ENCODE measurements around the gene CDK5RAP2.
"Not testable (repeated sequence)": the region's sequence is repeated elsewhere in the genome, so short reads cannot be mapped to it uniquely, and the experiment has no call there.

Gene CDK5RAP2

GRCh38 chr9:120580051-120580896 lies at the start of gene CDK5RAP2:
TSS of gene CDK5RAP2 (minus strand) at chr9:120580167. CDS start at chr9:120579978, 189 bp downstream.
- DNase-seq, result peak; percentile 96

- DNase-seq, result not testable (repeated sequence)
These were observed 49.0 kb upstream of the CDK5RAP2 start for GRCh38 chr9:120628925-120629497.

GRCh38 chr9:120628207-120628924 lies 48.4 kb upstream of the CDK5RAP2 start:
- DNase-seq, result no peak

GRCh38 chr9:120627073-120627472 lies 47.1 kb upstream of the CDK5RAP2 start:
- no peak for DNase-seq

GRCh38 chr9:120626512-120626911 lies 46.5 kb upstream of the CDK5RAP2 start:
- DNase-seq, result no peak

- no peak for DNase-seq
These were observed 45.3 kb upstream of the CDK5RAP2 start for GRCh38 chr9:120625222-120625621.

DNA sequence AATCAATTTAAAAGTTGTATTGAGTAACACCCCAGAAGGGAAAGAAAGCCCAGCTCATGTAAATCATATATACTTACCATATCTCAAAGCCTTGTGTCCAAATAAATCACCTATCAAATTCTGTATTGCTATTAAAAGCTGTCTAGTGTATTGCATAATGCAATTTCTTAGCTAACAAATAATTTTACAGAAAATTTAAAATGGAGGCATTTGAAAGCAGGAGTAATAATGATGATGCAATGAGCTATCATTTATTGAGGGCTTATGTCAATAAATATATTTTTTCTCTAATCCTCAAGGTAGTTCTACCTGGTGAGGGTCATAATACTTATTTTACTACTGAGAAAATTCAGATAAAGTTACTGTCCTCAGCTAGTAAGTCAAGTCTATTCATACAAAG lies 42.8 kb upstream of the CDK5RAP2 start:
- no peak for DNase-seq

DNA sequence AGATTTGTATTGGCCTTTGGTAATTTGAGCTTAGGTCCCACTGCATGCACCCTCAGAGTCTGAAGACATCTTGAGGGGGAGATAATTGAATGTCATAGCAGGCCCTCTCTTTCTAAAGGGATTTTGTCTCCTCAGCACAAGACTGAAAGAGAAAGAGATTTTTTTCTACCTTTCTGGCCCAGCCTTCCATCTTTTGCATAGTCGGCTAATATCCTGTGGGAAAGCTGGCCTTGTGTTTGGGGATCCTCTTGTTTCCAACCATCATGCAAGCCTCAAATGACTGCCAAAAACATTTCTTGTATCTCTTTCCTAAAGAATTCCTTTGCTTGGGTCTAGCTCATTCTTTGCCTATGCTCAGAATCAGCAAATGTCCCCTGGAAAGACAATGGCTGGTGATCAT lies 42.0 kb upstream of the CDK5RAP2 start:
- no peak for DNase-seq

DNA sequence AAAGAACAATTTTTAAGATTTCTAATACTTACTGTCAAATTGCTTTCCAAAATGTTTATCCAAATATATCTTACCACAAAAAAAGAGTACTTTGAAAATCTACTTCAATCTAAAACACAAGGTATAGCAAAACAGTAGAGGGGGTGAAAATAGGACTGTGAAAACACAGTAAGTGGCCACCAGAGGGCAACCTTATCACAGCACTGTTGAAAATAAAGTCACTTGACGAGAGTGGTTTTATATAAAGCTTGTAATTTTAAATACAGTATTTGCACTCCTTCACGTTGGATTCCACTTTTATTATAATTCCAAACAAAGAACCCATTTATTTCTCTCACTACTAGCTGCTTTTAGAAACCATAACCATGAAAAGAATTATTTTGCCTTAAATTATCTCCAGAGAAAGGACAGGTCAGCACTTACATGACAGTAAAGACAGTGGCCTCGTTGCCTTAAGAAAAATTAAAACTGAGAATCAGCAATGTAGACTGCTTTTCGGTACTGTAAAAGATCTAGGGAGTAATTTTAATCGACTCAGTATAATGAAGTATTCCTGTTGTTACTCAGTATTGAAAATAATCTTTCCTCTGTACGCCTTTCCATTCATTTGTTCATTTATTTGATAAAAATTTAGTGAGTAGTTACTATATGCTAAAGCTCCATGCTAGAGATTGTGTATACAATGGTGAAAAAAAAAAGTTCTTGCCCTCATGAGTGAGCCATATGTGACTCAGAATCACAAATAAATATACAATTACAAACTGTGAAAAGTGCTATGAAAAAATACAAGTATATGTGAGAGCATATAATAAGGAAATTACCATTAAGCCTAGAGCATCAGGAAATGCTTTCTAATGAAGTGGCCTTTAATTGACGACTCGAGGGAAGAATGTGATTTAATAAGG lies 40.0 kb upstream of the CDK5RAP2 start:
- peak; percentile 41 for DNase-seq

GRCh38 chr9:120616966-120617935 lies 37.3 kb upstream of the CDK5RAP2 start:
- DNase-seq, result no peak

DNA sequence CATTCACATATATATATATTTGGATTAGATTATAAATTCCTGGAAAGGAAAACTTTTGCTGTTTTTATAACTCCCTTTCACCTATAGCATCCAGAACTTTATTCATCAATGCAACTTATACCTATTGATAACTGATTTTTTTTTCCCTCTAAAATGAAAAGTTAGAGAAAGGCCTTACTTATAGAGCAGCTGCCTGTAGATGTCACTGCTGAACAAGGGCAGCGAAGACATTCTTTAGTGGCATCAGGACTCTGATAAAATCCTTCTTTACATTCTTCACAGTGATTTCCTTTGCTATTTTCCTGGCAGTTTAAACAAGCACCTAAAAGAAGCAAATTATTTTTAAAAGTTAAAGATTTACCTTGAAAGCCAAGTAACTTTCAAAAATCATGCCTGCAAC lies 32.3 kb upstream of the CDK5RAP2 start:
- DNase-seq, result no peak

GRCh38 chr9:120611690-120612068 lies 31.7 kb upstream of the CDK5RAP2 start:
- no peak for DNase-seq

- no peak for DNase-seq
These were observed 31.2 kb upstream of the CDK5RAP2 start for GRCh38 chr9:120610975-120611689.

DNA sequence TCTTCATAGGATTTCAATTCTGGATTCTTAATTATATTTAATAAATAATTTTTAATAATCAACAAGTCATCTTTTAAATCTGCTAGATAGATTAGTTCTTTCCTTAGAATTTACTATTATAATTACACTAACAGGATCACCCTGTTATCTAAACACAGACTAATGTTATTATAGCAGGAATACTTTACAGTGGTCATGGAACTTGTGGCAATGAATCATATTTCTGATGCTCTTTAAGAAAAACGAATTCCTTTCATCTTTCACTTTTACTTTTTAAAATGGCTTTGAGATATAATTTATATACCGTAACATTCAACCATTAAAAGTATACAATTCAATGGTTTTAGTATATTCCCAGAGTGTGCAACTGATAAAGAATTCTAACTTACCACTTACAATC lies 29.7 kb upstream of the CDK5RAP2 start:
- no peak for DNase-seq

- no peak for DNase-seq
These were observed 28.5 kb upstream of the CDK5RAP2 start for GRCh38 chr9:120608421-120608820.

DNA sequence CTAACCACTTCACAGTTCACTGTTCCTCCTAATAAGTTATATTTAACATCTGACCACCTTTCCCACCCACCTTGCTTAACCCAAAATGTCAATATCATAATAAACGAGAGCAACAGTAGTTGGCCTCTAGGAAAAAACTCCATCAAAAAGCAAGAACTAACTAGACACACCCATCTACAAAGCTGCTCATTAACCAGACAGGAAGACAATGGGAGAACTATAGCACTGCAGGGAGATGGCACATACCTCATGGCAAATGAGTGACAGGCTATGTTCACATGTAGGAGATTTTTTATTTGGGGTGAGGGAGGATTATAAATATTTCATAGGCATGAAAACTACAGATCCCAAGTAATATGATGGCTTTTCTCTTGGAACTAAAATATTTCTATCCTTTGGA lies 23.6 kb upstream of the CDK5RAP2 start:
- no peak for DNase-seq

DNA sequence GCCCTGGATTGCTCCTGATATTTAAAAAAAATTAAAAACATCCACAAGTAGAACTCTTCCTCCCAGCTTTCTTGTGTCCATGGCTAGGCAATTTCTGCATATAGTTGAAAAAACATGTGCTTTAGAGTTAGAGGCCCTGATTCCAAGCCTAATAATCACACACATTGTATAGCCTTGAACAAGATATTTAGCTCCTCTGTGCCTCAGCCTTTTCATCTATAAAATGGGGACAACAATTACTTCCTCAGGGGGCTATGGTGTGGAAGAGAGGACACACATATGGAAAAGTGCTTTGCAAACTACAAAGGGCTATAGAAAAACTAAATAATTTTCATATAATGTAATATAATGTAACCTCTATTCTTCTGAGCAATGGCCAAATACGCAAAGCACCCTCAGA lies 23.0 kb upstream of the CDK5RAP2 start:
- no peak for DNase-seq

DNA sequence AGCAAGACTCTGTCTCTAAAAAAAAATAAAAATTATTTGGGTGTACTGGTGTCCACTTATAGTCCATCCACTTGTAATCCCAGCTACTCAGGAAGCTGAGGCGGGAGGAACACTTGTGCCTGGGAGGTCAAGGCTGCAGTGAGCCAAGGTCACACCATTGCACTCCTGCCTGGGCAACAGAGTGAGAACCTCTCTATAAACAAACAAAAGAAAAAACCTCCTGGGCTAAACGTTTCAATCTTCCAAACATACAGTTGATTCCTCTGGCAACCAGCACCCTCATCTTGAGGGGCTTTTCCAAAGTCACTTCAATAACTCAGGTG lies 13.9 kb upstream of the CDK5RAP2 start:
- DNase-seq, result no peak

GRCh38 chr9:120593250-120593954 lies 13.4 kb upstream of the CDK5RAP2 start:
- DNase-seq, result no peak

- DNase-seq, result no peak
These were observed 12.2 kb upstream of the CDK5RAP2 start for GRCh38 chr9:120592210-120592609.

Measured in NCI-H1417 treated with DMSO at 0.1 percent for 48 hours (cell line).